Thoracic aorta (tissue), 2 donors: Measurements from ENCODE around the gene PPFIBP1. TPM values are rescaled to one million over a fixed set of nuclear protein-coding genes. Genes with fewer than 3 reads are reported as not detected.

ENCODE experiments used
- ATAC-seq: fragments of 150-250 bp; one replicate; pipeline ENCODE4 v1.8.0; 2017; ENCODE audit warnings: low read depth; ENCODE audit not compliant: insufficient number of reproducible peaks, low FRiP score
- DNase-seq: peaks from one replicate; pipeline ENCODE4 v3.0.0-alpha.2; 2020; ENCODE audit warnings: low spot score
- H3K27ac ChIP-seq, 2 donors: fragments of 200-600 bp; sonication (generic); 1 replicate in 1 of 2; 2 replicates in 1 of 2; pipeline ENCODE4 v1.5.1; 2016; ENCODE audit warnings: mild to moderate bottlenecking in 2 of 2, moderate library complexity in 2 of 2
- H3K27me3 ChIP-seq: fragments of 200-600 bp; sonication (generic); replicated peaks from 2 replicates; pipeline ENCODE4 v1.6.0; 2016; ENCODE audit warnings: mild to moderate bottlenecking; ENCODE audit not compliant: insufficient read depth
- H3K36me3 ChIP-seq: fragments of 200-600 bp; sonication (generic); one replicate; pipeline ENCODE4 v1.5.1; 2016
- H3K4me1 ChIP-seq, 2 donors: fragments of 200-600 bp; sonication (generic); 1 replicate in 1 of 2; 2 replicates in 1 of 2; pipeline versions ENCODE4 v1.5.1 to v1.6.0; 2016; ENCODE audit warnings: low read depth in 2 of 2, mild to moderate bottlenecking in 1 of 2; ENCODE audit not compliant: control insufficient read depth in 1 of 2
- H3K4me3 ChIP-seq: fragments of 200-600 bp; sonication (generic); 2 replicates; pipeline ENCODE4 v1.5.1; 2016; ENCODE audit warnings: mild to moderate bottlenecking
- H3K9me3 ChIP-seq: fragments of 200-600 bp; sonication (generic); 2 replicates; pipeline ENCODE4 v1.5.1; 2016
- total RNA-seq, 2 donors: library from RNA; depleted of rRNA; stranded (reverse); fragments of >200 nt; gene quantifications; one replicate each; pipeline versions ENCODE4 v1.1.0 to v1.2.3, GENCODE V29; 2016
- TF ChIP-seq, protein P1 (sequence below): fragments of 200-600 bp; sonication (generic); IDR thresholded peaks from one replicate; pipeline ENCODE4 v1.5.1; 2019; ENCODE audit warnings: antibody characterized with exemption

PPFIBP1 gene
- total RNA-seq, result 100 to 1,000 TPM; 103 to 232 TPM

DNA sequence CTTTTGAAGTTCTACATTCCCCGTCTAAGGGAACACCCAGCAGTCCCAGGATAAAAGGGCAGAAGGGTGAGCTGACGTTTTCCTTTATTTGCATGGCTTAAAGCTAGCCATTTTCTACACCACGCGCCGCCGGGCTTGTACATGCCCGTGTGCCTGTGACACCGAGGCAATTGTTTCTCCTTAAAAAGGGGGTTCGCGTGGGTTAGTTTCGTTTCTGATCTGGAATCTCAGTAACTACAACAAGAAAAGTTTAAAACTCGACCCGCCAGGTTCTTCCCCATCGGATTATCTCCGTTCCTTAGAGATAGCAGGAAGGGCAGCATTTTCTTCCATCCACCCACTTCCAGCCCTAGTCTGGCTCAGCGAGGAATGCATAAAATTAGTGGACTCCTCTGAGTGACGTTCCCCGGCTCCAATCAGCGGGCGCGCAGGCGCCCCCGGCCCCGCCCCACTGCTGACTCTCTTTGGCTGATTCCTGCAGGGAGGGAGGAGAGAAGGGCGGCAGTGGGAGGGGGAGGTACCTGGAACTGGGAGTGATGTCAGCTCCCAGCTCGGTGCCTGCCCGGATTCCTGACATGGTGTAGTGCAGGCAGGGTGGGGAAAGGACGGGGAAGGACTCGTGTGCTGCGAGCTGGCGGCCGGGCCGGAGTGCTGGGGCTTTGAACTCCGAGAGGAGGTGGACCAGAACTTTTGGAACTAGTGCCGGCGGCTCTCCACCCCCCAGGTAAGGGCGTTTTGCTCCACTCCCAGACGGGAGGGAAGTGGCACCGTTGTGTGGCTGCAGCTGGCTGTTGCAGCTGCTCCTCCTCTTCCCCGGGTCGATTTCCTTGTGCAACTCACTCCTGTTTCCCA, at the start of gene PPFIBP1:
Gene PPFIBP1 (plus strand): TSS at position 565 of the 852 bp plus-strand sequence. CDS start 109,191 bp downstream, outside the sequence.
- Histone ChIP-seq H3K27ac (peak within 1 kb of the TSS; percentile 78 to 88), H3K27me3 (no peaks in the 10 kb centered on the region), H3K36me3 (no peaks in the 10 kb centered on the region), H3K4me1 (peaks cover 10 to 42% of the 10 kb centered on the region in 2 donors), H3K4me3 (peak within 1 kb of the TSS; percentile 79), H3K9me3 (no peaks in the 10 kb centered on the region)
- ATAC-seq (peak; percentile 95), DNase-seq (peak; percentile 94)
- TF ChIP-seq, protein P1, sequence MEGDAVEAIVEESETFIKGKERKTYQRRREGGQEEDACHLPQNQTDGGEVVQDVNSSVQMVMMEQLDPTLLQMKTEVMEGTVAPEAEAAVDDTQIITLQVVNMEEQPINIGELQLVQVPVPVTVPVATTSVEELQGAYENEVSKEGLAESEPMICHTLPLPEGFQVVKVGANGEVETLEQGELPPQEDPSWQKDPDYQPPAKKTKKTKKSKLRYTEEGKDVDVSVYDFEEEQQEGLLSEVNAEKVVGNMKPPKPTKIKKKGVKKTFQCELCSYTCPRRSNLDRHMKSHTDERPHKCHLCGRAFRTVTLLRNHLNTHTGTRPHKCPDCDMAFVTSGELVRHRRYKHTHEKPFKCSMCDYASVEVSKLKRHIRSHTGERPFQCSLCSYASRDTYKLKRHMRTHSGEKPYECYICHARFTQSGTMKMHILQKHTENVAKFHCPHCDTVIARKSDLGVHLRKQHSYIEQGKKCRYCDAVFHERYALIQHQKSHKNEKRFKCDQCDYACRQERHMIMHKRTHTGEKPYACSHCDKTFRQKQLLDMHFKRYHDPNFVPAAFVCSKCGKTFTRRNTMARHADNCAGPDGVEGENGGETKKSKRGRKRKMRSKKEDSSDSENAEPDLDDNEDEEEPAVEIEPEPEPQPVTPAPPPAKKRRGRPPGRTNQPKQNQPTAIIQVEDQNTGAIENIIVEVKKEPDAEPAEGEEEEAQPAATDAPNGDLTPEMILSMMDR, result peak; percentile 39

DNA sequence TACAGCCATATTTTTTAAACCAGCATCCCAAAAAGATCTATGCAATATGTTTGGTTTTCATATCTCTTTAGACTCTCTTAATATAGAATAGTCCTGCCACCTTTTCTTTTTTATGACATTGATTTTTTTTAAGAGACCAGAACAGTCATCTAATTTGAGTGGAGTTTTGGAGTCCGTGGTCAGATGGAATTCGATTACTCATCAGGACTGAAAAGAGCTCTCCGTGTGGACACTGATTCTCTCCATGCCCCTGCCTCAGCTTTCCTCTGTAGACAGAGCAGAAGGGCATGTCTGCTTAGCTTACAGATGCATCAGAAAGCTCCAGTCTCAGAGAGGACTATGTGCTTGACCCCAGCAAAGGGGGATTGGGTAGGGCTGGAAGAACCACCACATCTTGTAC, 49.7 kb upstream of the PPFIBP1 start:
- H3K4me1 ChIP-seq, result peaks cover 3 to 14% of the 10 kb centered on the region in 2 donors
- H3K4me3 ChIP-seq, result no peak overlapping the region
- H3K27me3 ChIP-seq, result no peaks in the 10 kb centered on the region
- TF ChIP-seq, protein P1, result no peak
- H3K27ac ChIP-seq, result no peak overlapping the region
- H3K36me3 ChIP-seq, result no peaks in the 10 kb centered on the region
- H3K9me3 ChIP-seq, result peaks cover 14% of the 10 kb centered on the region
- DNase-seq (no peak), ATAC-seq (no peak)

DNA sequence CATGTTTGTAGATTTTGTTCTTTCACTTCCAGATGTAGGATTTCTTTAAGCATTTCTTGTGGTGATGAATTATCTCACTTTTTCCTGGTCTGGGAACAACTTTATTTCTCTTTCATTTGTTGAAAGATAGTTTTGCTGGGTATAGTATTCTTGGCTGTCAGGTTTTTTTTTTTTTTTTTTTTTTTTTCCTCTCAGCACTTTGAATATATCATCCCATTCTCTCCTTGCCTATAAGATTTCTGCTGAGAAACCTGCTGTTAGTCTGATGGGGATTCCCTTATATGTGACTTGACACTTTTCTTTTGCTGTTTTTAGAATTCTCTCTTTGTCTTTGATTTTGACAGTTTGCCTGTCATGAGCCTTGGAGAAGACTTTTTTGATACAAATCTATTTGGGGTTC, 47.0 kb upstream of the PPFIBP1 start:
- peaks cover 14% of the 10 kb centered on the region for H3K9me3 ChIP-seq
- H3K36me3 ChIP-seq, result no peaks in the 10 kb centered on the region
- no peak overlapping the region for H3K27ac ChIP-seq
- H3K4me3 ChIP-seq, result no peak overlapping the region
- no peak for DNase-seq
- H3K4me1 ChIP-seq, result peaks cover 0 to 5% of the 10 kb centered on the region in 2 donors
- no peaks in the 10 kb centered on the region for H3K27me3 ChIP-seq
- no peak for ATAC-seq
- TF ChIP-seq, protein P1, result no peak

DNA sequence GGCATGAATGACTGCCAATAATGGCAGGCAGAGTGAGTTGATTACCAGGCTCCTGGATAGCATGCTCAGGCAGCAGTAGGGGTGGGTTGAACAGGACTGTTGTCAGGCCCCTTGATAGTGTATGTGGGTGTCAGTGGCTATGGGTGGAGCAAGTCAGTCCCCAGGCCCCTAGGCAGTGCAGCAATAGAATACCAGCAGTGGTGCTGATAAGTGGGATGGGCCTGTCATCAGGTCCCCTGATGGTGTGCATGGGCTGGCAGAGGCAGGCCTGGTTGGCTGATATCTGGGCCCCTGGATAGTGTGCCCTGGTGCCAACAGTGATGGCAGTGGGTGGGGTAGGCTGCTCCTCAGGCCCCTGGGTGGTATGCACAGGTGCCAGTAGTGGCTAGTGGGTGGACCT, 45.1 kb upstream of the PPFIBP1 start:
- no peak overlapping the region for H3K27ac ChIP-seq
- ATAC-seq, result no peak
- peaks cover 14% of the 10 kb centered on the region for H3K9me3 ChIP-seq
- H3K4me3 ChIP-seq, result no peak overlapping the region
- no peaks in the 10 kb centered on the region for H3K36me3 ChIP-seq
- TF ChIP-seq, protein P1, result no peak
- DNase-seq, result no peak
- peaks cover 0 to under 1% of the 10 kb centered on the region in 2 donors for H3K4me1 ChIP-seq
- no peaks in the 10 kb centered on the region for H3K27me3 ChIP-seq

DNA sequence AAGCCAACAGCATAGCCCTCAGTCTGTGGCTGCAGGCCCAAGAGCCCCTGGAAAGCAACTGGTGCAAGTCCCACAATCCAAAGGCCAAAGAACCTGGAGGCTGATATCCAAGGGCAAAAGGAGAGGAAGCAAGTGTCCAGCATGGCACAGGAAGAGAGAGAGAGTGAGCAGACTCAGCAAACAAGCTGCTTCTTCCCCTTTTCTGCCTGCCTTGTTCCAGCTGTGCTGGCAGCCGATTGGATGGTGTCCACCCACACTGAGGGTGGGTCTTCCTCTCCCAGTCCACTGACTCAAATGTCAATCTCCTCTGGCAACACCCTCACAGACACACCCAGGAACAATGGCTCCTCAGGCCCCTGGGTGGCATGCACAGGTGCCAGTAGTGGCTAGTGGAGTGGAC, 44.0 kb upstream of the PPFIBP1 start:
- Histone ChIP-seq H3K27me3 (no peaks in the 10 kb centered on the region), H3K27ac (no peak overlapping the region), H3K4me3 (no peak overlapping the region), H3K36me3 (no peaks in the 10 kb centered on the region), H3K9me3 (peaks cover 14% of the 10 kb centered on the region), H3K4me1 (no peaks in the 10 kb centered on the region)
- DNase-seq (no peak), ATAC-seq (no peak)
- TF ChIP-seq, protein P1, result no peak
